ENCODE measurements around the gene TNRC18.
A peak's percentile ranks its signal among the peaks of the same experiment; 100 is the strongest.

Gene TNRC18

GRCh38 chr7:5352440-5353010 lies 71.1 kb downstream of the TNRC18 start:
- peaks cover 42% of the 10 kb centered on the region for H3K79me2 ChIP-seq (ENCODE audit: insufficient read depth, low read length)
- H4K20me1 ChIP-seq (ENCODE audit: insufficient read depth, low read length): peaks cover 41% of the 10 kb centered on the region
- no peaks in the 10 kb centered on the region for H3K9me3 ChIP-seq (ENCODE audit: insufficient read depth, low read length, severe bottlenecking)
- H2AFZ ChIP-seq (ENCODE audit: low read depth, low read length): no peak overlapping the region
- peaks cover 81% of the 10 kb centered on the region for H3K36me3 ChIP-seq (ENCODE audit: insufficient read depth, low read length)
- H3K4me3 ChIP-seq (ENCODE audit: low read depth in 1 of 2, low read length in 2 of 2): no peak overlapping the region
- no peaks in the 10 kb centered on the region for H3K4me1 ChIP-seq (ENCODE audit: insufficient read depth, low read length)
- TF ChIP-seq EZH2 (IDR thresholded peaks at IDR 0.05; ENCODE audit: borderline replicate concordance, low read depth, low read length, severe bottlenecking) (no peak), CTCF (IDR thresholded peaks at IDR 0.05; ENCODE audit: borderline replicate concordance, extremely low read depth, low read length, poor library complexity, severe bottlenecking) (no peak)
- peak overlapping the region; percentile 32; the same call in 1 of the 2 replicates for H3K27ac ChIP-seq (ENCODE audit: low read length)
- no peak overlapping the region for H3K9ac ChIP-seq (ENCODE audit: low read depth, low read length)
- DNase-seq (no peak), ATAC-seq (ENCODE audit: insufficient read depth, low read depth) (no peak)
- H3K4me2 ChIP-seq (ENCODE audit: insufficient read depth, low read length): no peak overlapping the region
- no peaks in the 10 kb centered on the region for H3K27me3 ChIP-seq (ENCODE audit: insufficient read depth, low read length, poor library complexity)

GRCh38 chr7:5351507-5352265 lies 71.9 kb downstream of the TNRC18 start:
- Histone ChIP-seq H3K36me3 (ENCODE audit: insufficient read depth, low read length) (peaks cover 78% of the 10 kb centered on the region), H3K27me3 (ENCODE audit: insufficient read depth, low read length, poor library complexity) (no peaks in the 10 kb centered on the region), H3K4me3 (ENCODE audit: low read depth in 1 of 2, low read length in 2 of 2) (no peak overlapping the region), H2AFZ (ENCODE audit: low read depth, low read length) (no peak overlapping the region), H3K4me2 (ENCODE audit: insufficient read depth, low read length) (no peak overlapping the region), H3K27ac (ENCODE audit: low read length) (no peak overlapping the region; the same call in 1 of the 2 replicates), H3K9me3 (ENCODE audit: insufficient read depth, low read length, severe bottlenecking) (no peaks in the 10 kb centered on the region), H4K20me1 (ENCODE audit: insufficient read depth, low read length) (peaks cover 41% of the 10 kb centered on the region), H3K9ac (ENCODE audit: low read depth, low read length) (no peak overlapping the region), H3K4me1 (ENCODE audit: insufficient read depth, low read length) (no peaks in the 10 kb centered on the region), H3K79me2 (ENCODE audit: insufficient read depth, low read length) (peaks cover 42% of the 10 kb centered on the region)
- no peak for DNase-seq
- no peak for ATAC-seq (ENCODE audit: insufficient read depth, low read depth)
- TF ChIP-seq EZH2 (IDR thresholded peaks at IDR 0.05; ENCODE audit: borderline replicate concordance, low read depth, low read length, severe bottlenecking): no peak
- TF ChIP-seq CTCF (IDR thresholded peaks at IDR 0.05; ENCODE audit: borderline replicate concordance, extremely low read depth, low read length, poor library complexity, severe bottlenecking): no peak

- DNase-seq (no peak), ATAC-seq (ENCODE audit: insufficient read depth, low read depth) (no peak)
- H3K36me3 ChIP-seq (ENCODE audit: insufficient read depth, low read length): peaks cover 76% of the 10 kb centered on the region
- TF ChIP-seq CTCF (IDR thresholded peaks at IDR 0.05; ENCODE audit: borderline replicate concordance, extremely low read depth, low read length, poor library complexity, severe bottlenecking): no peak
- TF ChIP-seq EZH2 (IDR thresholded peaks at IDR 0.05; ENCODE audit: borderline replicate concordance, low read depth, low read length, severe bottlenecking): no peak
- no peak overlapping the region for H3K9ac ChIP-seq (ENCODE audit: low read depth, low read length)
- H3K4me1 ChIP-seq (ENCODE audit: insufficient read depth, low read length): no peaks in the 10 kb centered on the region
- H3K4me3 ChIP-seq (ENCODE audit: low read depth in 1 of 2, low read length in 2 of 2): no peak overlapping the region
- H4K20me1 ChIP-seq (ENCODE audit: insufficient read depth, low read length): peaks cover 38% of the 10 kb centered on the region
- no peaks in the 10 kb centered on the region for H3K27me3 ChIP-seq (ENCODE audit: insufficient read depth, low read length, poor library complexity)
- no peak overlapping the region for H3K27ac ChIP-seq (ENCODE audit: low read length)
- no peak overlapping the region for H3K4me2 ChIP-seq (ENCODE audit: insufficient read depth, low read length)
- no peak overlapping the region for H2AFZ ChIP-seq (ENCODE audit: low read depth, low read length)
- H3K79me2 ChIP-seq (ENCODE audit: insufficient read depth, low read length): peaks cover 38% of the 10 kb centered on the region
- H3K9me3 ChIP-seq (ENCODE audit: insufficient read depth, low read length, severe bottlenecking): peaks cover 2% of the 10 kb centered on the region
These were observed 72.8 kb downstream of the TNRC18 start for GRCh38 chr7:5350600-5351385.

All from DND-41 (cell line).